Coronary artery (tissue), 2 donors: ENCODE results near the gene HOXC12.

Experiments used
- DNase-seq: peaks from one replicate; pipeline ENCODE4 v3.0.0-alpha.2; 2017; ENCODE audit warnings: low spot score
- H3K27ac ChIP-seq, 2 donors: fragments of 200-600 bp; sonication (generic); one replicate each; pipeline ENCODE4 v1.5.1; 2016 to 2019
- H3K4me3 ChIP-seq: fragments of 200-600 bp; sonication (generic); 2 replicates; pipeline ENCODE4 v1.5.1; 2016; ENCODE audit warnings: mild to moderate bottlenecking, moderate library complexity
- CTCF ChIP-seq: fragments of 200-600 bp; sonication (generic); IDR thresholded peaks from one replicate; pipeline ENCODE4 v1.5.1; 2019; ENCODE audit warnings: antibody characterized with exemption

The HOXC12 gene

DNA sequence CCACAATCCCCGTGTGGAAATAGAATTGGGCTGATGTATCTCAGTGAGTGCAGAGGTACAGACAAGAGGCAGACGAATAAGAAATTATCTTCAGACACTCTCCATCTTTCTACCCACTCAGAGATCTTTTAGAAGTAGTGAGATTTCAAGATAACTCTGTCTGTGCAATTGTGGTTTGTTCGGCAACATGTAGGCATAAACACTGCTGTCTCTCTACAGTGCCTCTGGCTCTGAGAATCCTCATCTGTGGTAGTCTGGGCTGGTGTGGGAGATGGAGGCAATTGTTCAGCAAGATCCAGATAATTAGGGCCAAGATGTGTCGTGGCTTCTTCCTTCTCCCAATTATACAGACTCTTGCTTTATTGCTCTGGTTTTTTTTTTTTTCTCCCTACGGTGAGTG is 13.0 kb upstream of the HOXC12 start:
- H3K27ac ChIP-seq = no peak overlapping the region
- DNase-seq = no peak
- H3K4me3 ChIP-seq = no peak overlapping the region
- no peak for TF ChIP-seq CTCF

DNA sequence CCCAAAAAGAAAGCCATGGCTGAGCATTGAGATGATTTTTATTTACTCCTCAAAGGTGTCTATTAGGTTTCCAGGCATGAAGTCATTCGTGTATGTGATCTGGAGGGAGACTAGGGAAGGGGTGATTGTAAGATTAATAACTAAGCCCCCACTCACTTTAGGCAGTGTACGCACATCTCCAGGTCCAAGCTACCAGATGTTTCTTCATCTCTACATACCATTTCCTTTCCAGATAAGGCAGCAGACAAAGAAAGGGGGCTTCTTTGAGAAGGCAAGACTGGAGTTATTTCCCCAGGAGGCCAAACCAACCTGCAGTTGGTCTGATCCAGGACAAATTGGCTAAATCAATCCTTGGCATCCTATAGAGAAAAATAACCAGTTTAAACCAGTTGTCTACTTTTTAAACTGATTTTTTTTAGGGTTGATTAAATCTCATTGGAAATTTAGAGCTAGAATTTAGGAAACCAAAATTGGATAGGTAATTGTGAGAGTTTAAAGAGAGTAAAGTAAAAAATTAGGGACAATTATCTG is 12.2 kb upstream of the HOXC12 start:
- Histone ChIP-seq H3K4me3 (no peak overlapping the region), H3K27ac (no peak overlapping the region)
- no peak for TF ChIP-seq CTCF
- DNase-seq = no peak

DNA sequence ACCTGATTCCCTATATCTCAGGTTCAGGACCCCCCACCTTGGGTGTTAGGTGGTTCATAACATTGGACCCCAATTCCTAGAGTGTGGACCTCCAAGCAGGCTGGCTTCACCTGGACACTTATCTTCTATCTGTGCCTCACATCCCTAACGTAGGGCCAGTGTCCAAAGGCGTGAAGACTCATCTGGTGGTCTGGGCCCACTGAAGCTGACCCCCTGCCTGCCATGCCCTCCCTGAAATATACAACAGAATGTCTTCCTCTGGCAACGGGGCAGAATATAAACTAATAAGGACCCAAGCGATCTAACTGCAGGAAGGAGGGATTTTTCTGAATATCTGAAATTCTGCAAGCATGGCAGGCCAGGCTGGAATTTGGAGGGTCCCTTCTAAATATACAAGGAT is 10.5 kb upstream of the HOXC12 start:
- DNase-seq = no peak
- TF ChIP-seq CTCF = no peak
- no peak overlapping the region for H3K4me3 ChIP-seq
- H3K27ac ChIP-seq = no peak overlapping the region

GRCh38 chr12:53944907-53945847 is 9.5 kb upstream of the HOXC12 start:
- Histone ChIP-seq H3K4me3 (no peak overlapping the region), H3K27ac (no peak overlapping the region)
- DNase-seq = no peak
- no peak for TF ChIP-seq CTCF

- DNase-seq = no peak
- no peak for TF ChIP-seq CTCF
- Histone ChIP-seq H3K4me3 (no peak overlapping the region), H3K27ac (no peak overlapping the region)
Observed at GRCh38 chr12:53947743-53948142, 7.0 kb upstream of the HOXC12 start.

- no peak overlapping the region for H3K4me3 ChIP-seq
- H3K27ac ChIP-seq = no peak overlapping the region
- no peak for TF ChIP-seq CTCF
- DNase-seq = no peak
Observed at GRCh38 chr12:53948650-53949593, 5.8 kb upstream of the HOXC12 start.
